GM23248 (cell line): Measurements from ENCODE around the gene HSFY2. TPM values are rescaled to one million over a fixed set of nuclear protein-coding genes. Genes with fewer than 3 reads are reported as not detected.

ENCODE experiments used
- polyA plus RNA-seq: library from polyadenylated mRNA; unstranded; fragments of >200 nt; fragmentation: Nextera tagmentation; extraction: Ambion mirVana; gene quantifications from 2 replicates; pipeline ENCODE4 v1.2.1, GENCODE V29; 2016
- small RNA-seq: library from RNA; depleted of rRNA; stranded (forward); fragments of <200 nt; gene quantifications from one replicate; pipeline ENCODE3, GENCODE V24; 2014; ENCODE audit warnings: low read depth, low replicate concordance
- total RNA-seq: library from RNA; depleted of rRNA; stranded (reverse); fragments of >200 nt; shearing (Covaris generic); gene quantifications from 2 replicates; pipeline ENCODE4 v1.2.3, GENCODE V29; 2014; rRNA removed

HSFY2 gene
- total and polyA plus RNA-seq, 2 experiments from 2014 or later = not detected

Small RNA genes lying within 50 kb of the gene (small RNA-seq; reads per million reads assigned to genes)
- not detected for gene GPM6BP2

Other genes with a start within 250 kb of the HSFY2 start
- not detected in 2 replicates for gene HSFY1, start 227.0 kb downstream of the HSFY2 start, total RNA-seq
- gene HSFY1, start 227.0 kb downstream of the HSFY2 start, polyA plus RNA-seq = not detected in 2 replicates